Epidermal melanocyte (primary cell): ENCODE measurements around the gene TRAPPC2L.

Experiments
- DNase-seq: peaks from one replicate; pipeline ENCODE4 v3.0.0; 2011; ENCODE audit warnings: low spot score; ENCODE audit not compliant: insufficient read length

TRAPPC2L gene

DNA sequence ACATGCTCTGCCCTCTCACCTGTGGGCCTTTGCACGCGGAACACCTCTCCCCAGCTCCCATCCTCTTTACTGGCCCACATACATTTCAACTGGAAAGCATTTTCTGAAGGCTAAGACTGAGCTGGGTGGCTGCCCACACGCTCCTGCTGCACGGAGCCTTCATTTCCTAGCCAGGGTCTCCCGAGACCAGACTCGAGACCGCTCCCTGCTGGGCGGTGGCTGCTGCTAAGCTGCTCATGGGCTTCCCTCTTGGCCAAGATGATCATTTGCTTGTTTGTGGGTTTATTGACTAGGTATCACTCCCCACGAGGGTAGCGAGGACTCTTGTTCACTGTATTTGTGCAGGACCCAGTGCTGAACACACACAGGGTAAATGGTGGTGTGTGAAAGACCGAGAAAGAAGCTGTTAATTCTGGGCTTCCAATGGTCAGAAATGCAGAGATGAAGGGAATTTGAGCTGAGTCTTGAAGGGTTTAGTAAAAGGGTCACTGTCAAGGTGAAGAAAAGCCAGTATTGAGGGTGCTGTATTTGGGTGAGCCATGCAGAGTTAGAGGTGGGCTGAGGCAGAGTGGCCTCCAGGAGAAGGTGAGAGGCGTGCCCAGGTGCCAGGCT, 907 bp downstream of the TRAPPC2L start:
- DNase-seq: peak; percentile 91

DNA sequence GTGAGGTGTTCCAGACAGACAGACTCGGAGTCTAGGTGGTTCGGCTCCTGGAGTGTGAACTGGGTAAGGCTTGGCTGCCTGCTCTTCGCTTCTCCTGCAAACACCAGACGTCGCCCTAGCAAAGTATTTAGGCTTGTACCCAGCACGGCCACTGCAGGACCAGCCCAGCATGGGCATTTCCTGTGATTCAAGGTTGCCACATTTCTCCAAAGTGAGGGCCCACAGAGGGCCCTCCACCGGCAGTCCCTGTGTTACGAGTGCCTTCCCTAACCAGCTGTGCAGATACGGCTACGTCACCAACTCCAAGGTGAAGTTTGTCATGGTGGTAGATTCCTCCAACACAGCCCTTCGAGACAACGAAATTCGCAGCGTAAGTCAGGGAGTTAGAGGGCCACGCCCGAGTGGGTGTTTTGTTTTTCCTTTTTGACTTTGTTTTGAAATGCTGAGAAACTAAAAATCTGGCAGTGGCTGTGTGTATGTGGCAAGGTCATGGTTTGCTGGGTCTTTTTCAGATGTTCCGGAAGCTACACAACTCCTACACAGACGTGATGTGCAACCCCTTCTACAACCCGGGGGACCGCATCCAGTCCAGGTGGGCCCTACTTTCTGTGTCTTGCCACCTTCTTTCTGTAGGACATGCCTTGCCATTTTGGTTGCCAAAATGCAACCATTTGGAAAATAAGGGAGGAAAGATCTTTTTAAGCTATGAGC, 2.6 kb downstream of the TRAPPC2L start:
- no peak for DNase-seq

DNA sequence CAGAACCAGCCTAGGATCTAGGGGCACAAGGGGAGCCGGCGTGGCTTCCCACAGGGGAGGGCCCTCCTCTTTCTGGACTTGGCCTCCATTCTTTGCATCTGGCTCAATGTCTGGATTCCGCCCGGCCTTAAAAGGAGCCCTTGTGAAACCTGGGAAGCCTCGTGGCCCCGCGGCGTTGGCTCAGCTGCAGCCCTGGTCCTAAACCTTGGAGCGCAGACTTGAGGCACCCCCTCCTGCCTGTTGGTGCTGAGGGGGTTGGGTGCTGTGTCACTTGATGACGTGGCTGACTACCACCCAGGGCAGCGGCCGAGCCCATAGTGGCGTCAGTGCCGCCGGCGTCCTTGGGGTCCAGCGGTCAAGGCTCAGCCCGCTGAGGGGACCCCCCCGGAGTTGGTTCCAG, 4.4 kb downstream of the TRAPPC2L start:
- no peak for DNase-seq

DNA sequence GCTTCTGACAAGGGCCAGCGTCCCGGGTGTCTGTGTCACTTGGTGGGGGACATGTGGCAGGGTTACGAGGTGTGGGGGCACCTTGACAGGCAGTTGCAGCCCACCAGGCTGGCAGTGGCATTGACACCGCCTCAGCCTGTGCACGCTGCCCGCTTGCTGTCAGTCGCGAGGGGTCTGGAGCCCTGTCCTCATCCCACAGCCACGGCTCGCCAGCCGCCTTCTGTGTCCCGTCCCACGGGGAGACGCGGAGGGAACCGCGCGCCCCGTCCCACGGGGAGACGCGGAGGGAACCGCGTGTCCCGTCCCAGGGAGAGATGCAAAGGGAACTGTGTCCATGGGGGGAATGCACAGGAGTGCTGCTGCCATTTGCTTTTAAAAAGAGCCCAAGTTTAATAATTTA, 6.0 kb downstream of the TRAPPC2L start:
- no peak for DNase-seq

DNA sequence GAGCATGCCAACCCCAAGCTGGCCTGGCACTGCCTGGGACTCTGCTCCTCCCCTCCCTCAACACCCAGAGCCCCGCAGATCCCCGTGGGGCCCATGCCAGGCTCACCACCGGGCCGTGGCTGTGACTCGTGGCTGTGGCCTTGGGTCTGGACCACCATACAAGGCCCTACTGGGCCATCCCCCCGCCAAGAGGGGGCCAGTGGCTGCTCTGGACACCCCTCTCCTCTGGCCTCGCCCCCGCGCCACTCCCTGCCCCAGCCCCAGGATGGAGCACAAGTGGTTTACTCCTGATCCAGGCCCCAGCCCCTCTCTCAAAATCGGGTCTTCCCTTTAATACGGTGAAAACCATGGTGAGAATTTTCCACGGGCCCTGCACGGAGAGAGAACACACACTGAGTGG, 6.5 kb downstream of the TRAPPC2L start:
- no peak for DNase-seq

DNA sequence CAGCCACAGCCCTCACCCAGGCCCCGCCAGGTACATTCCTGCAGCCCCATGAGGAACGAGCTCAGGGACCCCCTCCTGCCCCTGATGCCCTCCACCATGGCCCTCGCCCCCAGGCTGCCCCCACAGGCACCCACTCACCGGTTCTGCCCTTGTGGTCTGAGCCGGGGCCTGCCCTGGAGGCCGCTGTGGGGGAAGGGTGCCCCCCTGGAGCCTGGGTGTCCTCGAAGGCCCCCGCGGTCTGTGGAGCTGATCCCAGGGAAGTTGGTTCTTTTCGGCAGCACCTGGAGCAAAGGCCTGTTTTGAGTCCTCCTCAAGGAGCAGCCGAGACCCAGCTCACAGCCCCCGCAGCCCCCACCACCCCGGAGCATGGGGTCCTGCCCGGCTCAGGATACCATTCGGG, 7.2 kb downstream of the TRAPPC2L start:
- DNase-seq: no peak

DNA sequence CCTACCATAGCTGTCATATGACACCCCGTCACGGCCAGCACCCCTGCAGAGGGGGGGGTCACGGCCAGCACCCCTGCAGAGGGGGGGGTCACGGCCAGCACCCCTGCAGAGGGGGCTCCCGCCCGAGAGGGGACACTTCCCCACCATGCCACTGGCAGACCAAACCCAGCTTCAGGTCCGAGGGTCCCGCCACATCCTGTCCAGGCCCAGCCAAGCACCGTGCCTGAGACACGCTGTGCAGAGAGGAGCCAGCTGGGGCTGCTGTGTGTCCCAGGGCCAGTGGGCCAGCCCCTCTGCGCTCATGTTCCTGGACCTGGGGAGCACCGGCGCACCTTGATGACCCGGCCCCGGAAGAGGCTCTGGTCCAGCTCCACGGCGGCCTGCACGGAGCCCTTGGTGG, 7.6 kb downstream of the TRAPPC2L start:
- no peak for DNase-seq

DNA sequence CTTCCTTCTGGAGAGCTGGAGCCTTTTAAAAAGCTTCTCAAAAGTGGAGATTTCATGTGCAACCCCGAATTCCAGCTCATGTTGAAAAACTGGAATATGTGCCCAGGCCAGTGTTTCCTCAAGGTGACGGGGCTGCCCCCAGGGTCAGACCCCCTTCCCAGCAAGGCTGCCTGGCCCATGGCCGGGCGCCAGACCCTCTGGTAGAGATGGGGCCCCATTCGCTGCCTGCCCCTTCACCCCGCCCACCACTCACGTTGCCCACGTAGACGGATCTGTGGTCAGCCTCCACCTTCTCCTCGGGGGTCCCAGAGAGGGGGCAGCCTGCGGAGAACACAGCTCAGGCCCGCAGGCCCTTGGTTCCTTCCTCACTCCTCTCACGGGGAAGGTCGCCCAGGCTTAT, 8.4 kb downstream of the TRAPPC2L start:
- no peak for DNase-seq

DNA sequence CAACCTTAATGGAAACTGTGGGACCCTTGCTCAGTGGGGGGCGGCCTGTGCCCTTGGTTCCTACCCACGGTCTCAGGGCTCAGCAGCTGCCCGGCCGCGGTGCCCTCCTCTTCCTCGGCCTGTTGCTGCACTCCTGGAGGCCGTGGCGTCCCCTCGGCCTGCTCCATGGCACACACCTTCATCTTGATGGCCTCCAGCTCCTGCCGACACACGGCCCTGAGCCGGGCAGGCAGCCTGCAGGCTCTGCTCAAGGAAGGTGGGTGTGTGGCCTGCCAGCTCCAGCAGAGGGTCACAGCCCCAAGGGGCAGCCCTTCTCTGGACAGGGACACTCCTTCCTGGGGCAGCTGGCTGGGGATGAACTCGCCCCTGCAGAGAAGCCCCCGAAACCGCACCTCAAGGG, 8.8 kb downstream of the TRAPPC2L start:
- DNase-seq: no peak

DNA sequence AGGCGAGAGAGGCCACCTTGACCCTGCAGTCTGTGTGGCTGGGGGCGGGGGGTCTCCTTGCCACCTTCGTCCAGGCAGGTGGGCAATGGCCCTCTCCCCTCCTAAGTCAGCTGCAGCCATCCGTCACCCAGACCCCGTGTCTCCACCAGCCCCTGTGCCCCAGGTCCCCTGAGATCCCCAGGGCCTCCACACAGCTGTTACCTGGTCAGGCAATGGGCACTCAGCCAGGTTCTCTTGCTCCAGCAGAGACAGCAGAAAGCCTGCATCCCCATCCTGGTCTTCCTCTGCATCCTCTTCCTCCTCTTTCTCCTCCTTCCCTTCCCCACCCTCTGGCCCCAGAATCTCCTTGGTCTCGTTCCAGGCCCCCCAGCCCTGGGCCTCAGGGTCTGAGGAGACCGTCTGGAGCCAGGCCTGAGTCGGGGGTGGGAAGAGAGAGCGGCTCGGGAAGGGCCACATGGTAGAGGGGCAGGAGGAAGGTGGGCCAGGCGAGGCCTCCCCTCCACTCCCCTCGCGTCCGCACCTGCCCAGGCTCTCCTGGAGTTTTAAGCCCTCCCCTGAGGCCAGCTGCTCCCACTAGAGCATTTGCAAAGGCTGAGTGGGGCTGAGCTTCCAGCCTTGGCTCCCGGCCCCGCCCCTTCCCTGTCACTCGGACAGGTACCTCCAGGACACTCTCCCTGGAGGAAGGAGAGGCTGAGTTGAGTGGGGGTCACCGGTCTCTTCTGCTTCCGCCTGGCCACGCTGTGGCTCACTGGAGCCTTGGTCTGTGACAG, 9.4 kb downstream of the TRAPPC2L start, which contains the start of gene PABPN1L:
PABPN1L (minus strand) TSS at position 510 of the 770 bp plus-strand sequence; CDS start at position 456, 54 bp downstream.
- DNase-seq: no peak

DNA sequence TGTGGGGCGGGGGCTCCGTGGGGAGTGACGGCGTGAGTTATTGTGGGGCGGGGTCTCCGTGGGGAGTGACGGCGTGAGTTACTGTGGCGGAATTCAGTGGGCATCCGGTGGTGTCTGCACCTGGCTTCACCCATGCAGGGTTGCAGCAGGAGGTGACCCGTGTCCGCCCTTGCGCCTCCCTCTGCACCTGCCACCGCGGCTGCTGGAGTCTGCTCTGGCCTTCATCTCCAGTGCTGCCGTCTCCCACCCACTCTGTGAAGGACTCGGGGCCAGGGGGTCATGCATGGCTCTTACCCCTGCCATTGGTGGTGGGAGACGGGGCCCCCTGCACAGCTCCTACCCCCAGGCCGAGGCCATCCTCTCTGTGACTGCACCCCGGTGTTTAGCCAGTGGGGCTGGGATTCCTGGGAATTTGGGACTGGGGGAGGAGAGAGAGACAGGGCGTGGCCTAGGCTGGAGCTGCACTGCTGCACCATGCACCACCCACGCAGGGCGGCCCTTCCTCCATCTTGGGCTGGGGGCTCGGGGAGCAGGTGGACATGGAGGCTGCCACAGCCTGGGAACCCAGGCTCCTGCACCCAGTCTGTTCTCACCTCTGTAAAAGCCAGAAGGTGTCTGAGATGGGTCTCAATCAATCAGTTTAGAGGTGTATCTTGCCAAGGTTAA, 10.8 kb downstream of the TRAPPC2L start:
- no peak for DNase-seq

DNA sequence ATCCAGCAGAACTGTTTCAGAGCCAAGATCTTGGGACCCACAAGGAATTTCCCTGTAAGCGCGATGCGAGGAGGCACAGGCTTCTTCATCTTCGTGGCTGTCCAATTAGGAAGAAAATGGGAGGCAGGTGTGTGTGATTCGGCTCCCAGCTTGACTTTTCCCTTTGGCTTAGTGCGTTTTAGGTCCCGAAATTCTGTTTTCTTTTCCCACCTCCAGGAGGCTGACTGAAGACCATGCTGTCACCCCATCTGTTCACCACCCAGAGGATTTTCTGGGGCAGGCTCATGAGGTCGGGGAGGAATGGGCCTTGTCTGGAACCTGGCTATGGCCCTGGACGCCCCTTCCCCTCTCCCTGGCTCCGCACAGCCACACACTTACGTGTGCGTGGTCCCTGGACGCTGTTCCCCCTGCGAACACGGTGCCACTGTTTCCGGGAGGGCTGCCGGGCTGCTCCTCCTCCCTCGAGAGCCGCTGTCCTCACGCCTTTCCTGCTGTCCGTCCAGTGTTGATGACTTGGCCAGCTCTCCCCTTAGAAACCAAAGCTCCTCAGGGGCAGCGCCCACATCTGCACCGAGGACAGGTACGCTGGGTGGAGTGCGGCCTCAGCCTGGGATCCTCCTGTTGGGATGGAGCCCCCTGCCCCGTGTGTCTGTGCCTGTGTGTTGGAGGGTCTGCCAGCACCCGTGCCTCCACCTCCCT, 12.2 kb downstream of the TRAPPC2L start:
- DNase-seq: no peak

DNA sequence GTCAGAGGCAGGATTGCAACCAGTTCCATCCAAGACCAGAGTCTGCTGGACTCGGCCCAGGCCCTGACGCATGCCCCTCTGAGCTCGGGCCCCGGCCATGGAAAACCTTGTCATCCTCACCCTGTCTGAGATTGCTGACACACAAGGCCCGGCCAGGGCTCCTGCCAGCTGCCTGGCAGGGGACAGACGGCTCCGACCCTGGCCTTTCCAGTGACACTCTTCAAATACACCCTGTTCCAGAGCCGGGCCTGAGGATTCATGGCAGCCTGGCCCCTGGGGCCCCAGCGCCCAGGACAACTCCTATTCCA, 12.7 kb downstream of the TRAPPC2L start:
- no peak for DNase-seq

DNA sequence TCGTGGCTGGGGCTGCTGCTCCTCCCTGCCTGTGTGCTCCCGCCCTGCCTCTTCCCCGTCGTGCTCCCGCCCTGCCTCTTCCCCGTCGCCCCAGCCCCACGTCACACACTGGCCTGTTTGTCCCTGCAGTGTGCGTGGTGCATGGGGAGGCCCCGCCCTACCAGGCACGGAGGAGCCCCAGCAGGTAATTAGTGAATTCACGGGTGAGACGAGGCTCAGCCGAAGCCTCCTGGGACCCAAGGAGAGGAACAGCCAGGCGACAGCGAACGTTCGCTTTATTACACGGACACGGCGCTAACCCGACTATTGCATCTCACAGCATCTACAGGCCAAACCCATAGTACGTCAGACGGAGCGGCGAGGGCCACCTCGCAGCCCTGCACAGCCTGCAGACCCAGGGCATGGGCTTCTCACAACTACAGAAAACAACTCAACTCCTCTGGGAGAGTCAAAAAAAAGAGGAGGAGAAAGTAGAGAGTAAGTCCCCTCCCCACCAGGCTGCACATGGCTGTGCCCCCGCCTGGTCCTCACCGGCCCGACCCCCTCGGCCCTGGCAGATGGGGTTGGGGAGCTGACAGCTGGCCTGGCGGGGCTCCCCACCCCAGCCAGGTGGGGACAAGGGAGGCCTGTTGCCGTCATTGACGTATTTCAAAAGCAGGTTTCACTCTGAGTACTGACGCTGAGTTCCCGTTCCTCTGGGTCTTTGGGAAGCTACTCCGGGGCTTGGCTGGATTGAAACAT, 13.9 kb downstream of the TRAPPC2L start:
- no peak for DNase-seq

DNA sequence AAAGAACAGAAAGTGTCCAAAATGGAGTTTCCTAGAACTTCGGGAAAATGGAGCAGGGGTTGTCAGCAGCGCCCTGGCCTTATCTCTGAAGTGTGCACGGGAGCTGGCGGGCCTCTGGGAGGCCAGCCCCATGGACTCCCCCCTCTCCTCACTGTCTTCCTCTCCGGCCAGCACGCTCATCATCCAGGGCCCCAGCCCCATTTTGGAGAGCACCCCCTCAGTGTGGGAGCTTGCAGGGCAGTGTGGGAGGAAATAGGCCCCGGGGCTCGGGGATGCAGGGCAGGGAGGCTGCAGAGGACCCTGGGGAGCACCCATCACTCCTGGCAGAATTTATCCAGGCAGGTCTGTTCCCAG, 14.4 kb downstream of the TRAPPC2L start:
- no peak for DNase-seq

DNA sequence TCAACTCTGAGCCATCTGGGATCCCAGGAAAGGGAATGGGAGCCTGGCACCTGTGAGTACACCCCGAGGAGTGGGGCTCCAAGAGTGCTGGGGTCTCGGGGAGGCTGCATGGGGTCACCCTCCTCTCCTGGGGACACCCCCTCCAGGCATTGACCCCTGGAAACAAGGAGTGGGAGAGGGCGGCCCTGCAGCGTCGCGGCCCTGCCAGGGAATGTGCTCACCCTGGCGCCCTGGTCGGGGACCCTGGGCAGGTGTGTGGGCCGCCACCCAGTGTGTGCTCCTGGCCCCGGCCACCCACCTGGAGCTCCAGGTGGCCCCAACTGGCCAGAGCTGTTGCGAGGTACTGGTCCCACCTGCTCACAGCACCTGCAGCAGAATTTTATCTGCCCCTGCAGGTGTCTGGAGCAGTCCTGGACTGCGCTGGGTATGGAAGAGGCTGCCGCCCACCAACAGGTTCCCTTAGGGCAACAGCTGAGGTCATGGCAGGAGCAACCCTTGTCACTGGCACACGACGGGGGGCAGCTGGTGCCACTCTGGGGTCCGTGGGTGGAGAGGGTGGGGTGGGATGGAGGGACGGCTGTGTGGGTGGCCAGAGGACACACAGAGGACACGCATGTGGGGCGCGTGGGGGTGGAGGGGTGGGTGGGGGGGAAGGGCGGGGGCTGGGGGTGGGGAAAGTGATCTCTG, 14.9 kb downstream of the TRAPPC2L start:
- no peak for DNase-seq

DNA sequence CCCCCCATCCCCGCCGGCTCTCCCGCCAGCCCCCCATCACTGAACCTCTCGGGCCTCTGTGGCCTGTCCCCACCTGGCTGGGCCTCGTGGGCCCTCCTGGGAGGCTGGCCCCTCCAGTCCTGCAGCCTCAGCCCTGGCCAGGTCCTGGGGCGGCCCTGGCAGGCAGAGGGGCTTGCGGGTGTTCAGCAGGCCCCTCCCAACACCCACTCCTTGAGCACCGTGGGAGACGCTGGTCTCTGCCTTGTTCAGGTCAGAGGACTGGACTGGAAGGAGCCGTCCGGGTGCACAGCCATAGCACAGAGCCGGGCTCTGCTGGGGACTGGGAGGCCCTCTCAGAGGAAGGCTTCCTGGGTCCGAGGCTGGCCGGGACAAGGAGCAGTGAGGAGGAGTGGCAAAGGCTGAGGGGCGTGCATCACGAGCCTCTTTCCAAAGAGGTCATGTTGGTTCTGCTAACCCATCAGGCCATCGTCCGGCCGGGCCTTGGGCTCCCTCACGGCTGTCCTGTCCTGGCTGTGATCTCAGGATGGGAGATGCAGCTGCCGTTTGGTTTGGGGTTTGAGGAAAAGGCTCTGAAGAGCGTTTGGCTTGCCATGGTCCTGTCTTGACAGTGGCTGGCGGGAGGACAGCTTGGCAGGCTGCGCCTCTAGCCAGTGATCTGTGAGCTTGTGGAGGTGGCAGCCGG, 15.9 kb downstream of the TRAPPC2L start:
- DNase-seq: no peak

DNA sequence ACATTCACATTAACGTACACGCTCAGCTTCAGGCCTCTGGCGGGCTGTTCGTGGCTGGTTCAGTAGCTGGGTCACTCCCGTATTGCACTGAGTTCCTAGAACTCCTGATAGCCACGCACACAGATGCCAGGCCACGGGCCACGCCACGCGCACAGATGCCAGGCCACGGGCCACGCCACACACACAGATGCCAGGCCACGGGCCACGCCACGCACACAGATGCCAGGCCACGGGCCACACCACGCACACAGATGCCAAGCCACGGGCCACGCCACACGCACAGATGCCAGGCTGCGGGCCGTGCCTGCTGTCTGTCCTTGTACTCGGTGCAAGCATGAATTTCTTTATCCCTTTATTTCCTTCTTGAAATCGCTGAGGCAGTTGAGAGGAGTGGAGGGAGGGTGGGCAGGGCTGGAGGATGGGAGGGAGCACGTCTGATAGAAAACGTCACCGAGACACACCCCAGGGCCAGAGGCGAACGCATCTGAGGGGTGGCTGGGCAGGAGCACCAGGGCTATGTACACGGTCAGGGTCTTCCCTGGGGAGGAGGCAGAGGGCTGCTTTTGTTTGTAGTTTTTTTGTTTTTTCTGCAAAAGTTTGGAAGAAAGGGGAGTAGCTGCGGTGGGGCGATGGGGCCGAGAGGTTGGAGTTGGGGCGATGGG, 18.1 kb downstream of the TRAPPC2L start:
- DNase-seq: no peak

DNA sequence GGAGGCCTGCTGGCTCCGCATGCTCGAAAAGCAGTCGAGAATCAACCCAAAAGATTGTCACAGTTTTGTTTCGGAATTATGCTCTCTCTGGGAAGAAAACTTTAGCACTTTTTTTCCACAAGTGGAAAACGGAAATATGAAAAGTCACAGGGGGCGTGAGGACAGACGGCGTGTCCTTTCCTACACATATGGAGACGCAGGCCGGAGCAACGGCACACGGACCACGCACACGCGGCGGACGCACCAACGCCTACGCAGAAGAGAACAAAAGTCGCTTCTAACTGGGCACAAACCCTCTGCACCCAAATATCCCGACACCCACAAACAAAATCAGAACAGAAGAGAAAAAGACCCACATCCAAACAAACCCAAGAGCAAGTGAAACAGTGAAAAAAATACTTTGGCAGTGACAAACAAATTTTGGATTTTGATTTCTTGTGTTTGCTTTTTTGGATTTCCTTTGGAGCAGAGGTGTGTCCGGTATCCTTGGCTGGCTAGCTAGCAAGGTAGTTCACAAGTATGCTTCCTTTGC, 18.8 kb downstream of the TRAPPC2L start:
- DNase-seq: no peak
